IPS DF 19.7 (cell line): Measurements from ENCODE around the gene TKT.

ENCODE experiments used
- DNase-seq: peaks from one replicate; pipeline ENCODE4 v3.0.0-alpha.2; 2013; ENCODE audit warnings: low read depth, low spot score

TKT gene

GRCh38 chr3:53225651-53226050 is 30.2 kb downstream of the TKT start:
- no peak for DNase-seq

GRCh38 chr3:53225181-53225580 is 30.6 kb downstream of the TKT start:
- no peak for DNase-seq

GRCh38 chr3:53224536-53224935 is 31.3 kb downstream of the TKT start:
- no peak for DNase-seq

- DNase-seq, result no peak
These were observed 31.8 kb downstream of the TKT start for GRCh38 chr3:53224026-53224425.

- DNase-seq, result no peak
These were observed 32.3 kb downstream of the TKT start for GRCh38 chr3:53223541-53223966.

- no peak for DNase-seq
These were observed 32.8 kb downstream of the TKT start for GRCh38 chr3:53223025-53223424.

GRCh38 chr3:53222183-53222901 is 33.5 kb downstream of the TKT start:
- no peak for DNase-seq

GRCh38 chr3:53221827-53222182 is 34.0 kb downstream of the TKT start:
- DNase-seq, result no peak

- no peak for DNase-seq
These were observed 34.5 kb downstream of the TKT start for GRCh38 chr3:53221345-53221744.

- peak; percentile 60 for DNase-seq
These were observed 35.8 kb downstream of the TKT start for GRCh38 chr3:53219895-53220483.

- no peak for DNase-seq
These were observed 37.7 kb downstream of the TKT start for GRCh38 chr3:53218131-53218530.

GRCh38 chr3:53217175-53217574 is 38.6 kb downstream of the TKT start:
- no peak for DNase-seq

- no peak for DNase-seq
These were observed 39.1 kb downstream of the TKT start for GRCh38 chr3:53216723-53217122.

- DNase-seq, result no peak
These were observed 40.0 kb downstream of the TKT start for GRCh38 chr3:53215816-53216215.

GRCh38 chr3:53213276-53213675 is 42.5 kb downstream of the TKT start:
- DNase-seq, result no peak

- no peak for DNase-seq
These were observed 43.8 kb downstream of the TKT start for GRCh38 chr3:53211706-53212702.

- no peak for DNase-seq
These were observed 53.3 kb downstream of the TKT start for GRCh38 chr3:53202331-53203015.

GRCh38 chr3:53200501-53201498 is 55.0 kb downstream of the TKT start:
- DNase-seq, result no peak

GRCh38 chr3:53199834-53200233 is 56.0 kb downstream of the TKT start:
- no peak for DNase-seq

- DNase-seq, result no peak
These were observed 56.8 kb downstream of the TKT start for GRCh38 chr3:53198996-53199395.
